WERI-Rb-1 (cell line): ENCODE results near the gene ITM2C.
A peak's percentile ranks its signal among the peaks of the same experiment; 100 is the strongest.

Experiments used
- DNase-seq: peaks from one replicate; pipeline ENCODE4 v3.0.0-alpha.2; 2020
- H3K27ac ChIP-seq: fragments of 250-450 bp; sonication (Bioruptor Pico); 2 replicates; pipeline ENCODE4 v1.5.1; 2020; ENCODE audit warnings: mild to moderate bottlenecking, moderate library complexity
- H3K27me3 ChIP-seq: fragments of 250-450 bp; sonication (Bioruptor Pico); 2 replicates; pipeline ENCODE4 v1.5.1; 2021; ENCODE audit warnings: mild to moderate bottlenecking, low read depth, moderate library complexity; ENCODE audit not compliant: insufficient read depth, severe bottlenecking
- H3K36me3 ChIP-seq: fragments of 250-450 bp; sonication (Bioruptor Pico); 2 replicates; pipeline ENCODE4 v1.5.1; 2020; ENCODE audit warnings: mild to moderate bottlenecking, moderate library complexity
- H3K4me3 ChIP-seq: 2 replicates; pipeline ENCODE4 v1.5.1; 2011; ENCODE audit warnings: low read depth, mild to moderate bottlenecking, control low read depth, low read length
- H3K9me3 ChIP-seq: fragments of 250-450 bp; sonication (Bioruptor Pico); 2 replicates; pipeline ENCODE4 v1.5.1; 2021; ENCODE audit warnings: mild to moderate bottlenecking, moderate library complexity; ENCODE audit not compliant: severe bottlenecking
- CTCF ChIP-seq: IDR thresholded peaks from 2 replicates; pipeline ENCODE4 v1.5.1; 2011; ENCODE audit warnings: low read depth, mild to moderate bottlenecking, control low read depth, inconsistent platforms, low read length

ITM2C gene

GRCh38 chr2:230868947-230869913 lies 4.5 kb downstream of the ITM2C start:
- no peak for TF ChIP-seq CTCF
- H3K27ac ChIP-seq = peak overlapping the region; percentile 92
- peak overlapping the region; percentile 8; the same call in 1 of the 2 replicates for H3K4me3 ChIP-seq

GRCh38 chr2:230869914-230870543 lies 5.3 kb downstream of the ITM2C start:
- TF ChIP-seq CTCF = no peak
- H3K9me3 ChIP-seq = no peaks in the 10 kb centered on the region
- peaks cover 41% of the 10 kb centered on the region for H3K36me3 ChIP-seq
- H3K27ac ChIP-seq = peak overlapping the region; percentile 92
- DNase-seq = peak; percentile 49
- H3K4me3 ChIP-seq = peak overlapping the region; percentile 33
- H3K27me3 ChIP-seq = no peaks in the 10 kb centered on the region

More at GRCh38 chr2:230868947-230869913, 4.5 kb downstream of the ITM2C start:
- peaks cover 35% of the 10 kb centered on the region for H3K36me3 ChIP-seq
- H3K9me3 ChIP-seq = no peaks in the 10 kb centered on the region
- H3K27me3 ChIP-seq = no peaks in the 10 kb centered on the region
- no peak for DNase-seq

- TF ChIP-seq CTCF = no peak
- Histone ChIP-seq H3K36me3 (peaks cover 45% of the 10 kb centered on the region), H3K27me3 (no peaks in the 10 kb centered on the region), H3K27ac (peak overlapping the region; percentile 92), H3K9me3 (no peaks in the 10 kb centered on the region), H3K4me3 (peak overlapping the region; percentile 33)
- DNase-seq = peak; percentile 93
Measured at GRCh38 chr2:230870544-230871360, 6.0 kb downstream of the ITM2C start.

- no peak overlapping the region for H3K4me3 ChIP-seq
- H3K27me3 ChIP-seq = no peaks in the 10 kb centered on the region
- H3K9me3 ChIP-seq = no peaks in the 10 kb centered on the region
- DNase-seq = no peak
- no peak for TF ChIP-seq CTCF
- peak overlapping the region; percentile 92 for H3K27ac ChIP-seq
- H3K36me3 ChIP-seq = peaks cover 53% of the 10 kb centered on the region
Measured at GRCh38 chr2:230871361-230872150, 6.8 kb downstream of the ITM2C start.
